ENCODE results near the gene MED9.

MED9 gene

DNA sequence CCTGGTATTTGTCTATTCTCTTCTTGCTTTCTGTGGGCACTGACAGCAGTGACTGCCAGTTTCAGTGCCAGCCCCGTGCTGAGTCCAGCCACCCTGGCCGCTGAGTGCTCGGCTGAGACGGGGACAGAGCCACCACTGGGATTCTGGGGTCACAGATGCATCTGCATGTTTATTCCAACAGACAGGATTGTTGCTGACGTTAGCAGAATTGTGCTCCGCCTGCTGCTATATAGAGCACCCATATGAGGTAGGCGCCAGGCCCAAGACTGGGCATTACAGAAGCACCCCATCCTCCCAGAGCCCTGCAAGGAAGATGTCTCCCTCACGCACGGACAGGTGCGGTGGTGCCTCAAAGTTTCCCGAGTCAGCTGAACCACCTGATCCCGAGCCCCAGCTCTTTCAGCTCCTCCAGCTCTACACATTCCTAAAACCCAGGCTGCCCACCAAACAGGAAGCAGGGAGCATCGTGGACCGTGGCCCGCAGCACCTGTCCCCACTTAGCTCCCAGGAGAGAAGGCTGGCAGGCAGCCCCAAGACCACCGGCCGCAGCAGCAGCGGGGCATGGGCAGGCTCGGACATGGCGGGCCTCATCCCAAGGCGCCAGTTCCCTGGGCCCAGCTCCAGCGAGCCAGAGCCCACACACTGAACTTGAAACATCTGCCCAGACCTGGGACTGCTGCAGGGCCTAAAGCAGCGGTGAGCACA is 64.3 kb downstream of the MED9 start:
- no peak for DNase-seq

DNA sequence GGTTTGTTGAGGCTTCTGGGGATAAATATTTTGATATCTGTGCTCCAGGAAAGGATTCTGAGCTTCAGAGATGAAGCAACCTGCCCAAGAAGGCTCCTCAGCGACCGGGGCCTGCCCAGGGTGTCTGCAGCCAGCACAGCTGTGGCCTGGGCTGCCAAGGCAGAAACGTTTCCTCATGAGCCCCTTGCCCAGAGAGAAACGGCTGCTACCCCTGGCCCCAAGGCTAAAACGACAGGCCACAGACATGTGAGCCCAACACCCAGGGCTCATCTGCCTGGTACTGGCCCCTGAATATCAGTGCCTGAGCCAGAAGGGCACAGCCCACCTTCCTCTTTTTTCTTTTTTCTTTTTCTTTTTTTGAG is 64.8 kb downstream of the MED9 start:
- no peak for DNase-seq

Measured in NCI-H187 (cell line).